Activated T-helper 1 cell treated with anti-CD3 and anti-CD28 coated beads, Interleukin-2, amount 50 U/mL, for 16 hours (primary cell): ENCODE measurements around the gene RPP40.

Source experiments
- DNase-seq, 2 donors: peaks; one replicate each; pipeline ENCODE4 v3.0.0-alpha.2; 2020; ENCODE audit warnings: low read depth in 1 of 2, low spot score in 1 of 2

Gene RPP40

GRCh38 chr6:4970739-4971395 is 33.0 kb downstream of the RPP40 start:
- DNase-seq = no peak

GRCh38 chr6:4969609-4970285 is 34.1 kb downstream of the RPP40 start:
- DNase-seq = no peak

GRCh38 chr6:4967301-4968030 is 36.4 kb downstream of the RPP40 start:
- no peak for DNase-seq

- DNase-seq = no peak
Measured at GRCh38 chr6:4965562-4966389, 38.1 kb downstream of the RPP40 start.

- no peak for DNase-seq
Measured at GRCh38 chr6:4964675-4965561, 38.9 kb downstream of the RPP40 start.

GRCh38 chr6:4962905-4963304 is 40.9 kb downstream of the RPP40 start:
- DNase-seq = no peak

GRCh38 chr6:4961322-4962168 is 42.3 kb downstream of the RPP40 start:
- no peak for DNase-seq

- DNase-seq = no peak
Measured at GRCh38 chr6:4958624-4959023, 45.2 kb downstream of the RPP40 start.

GRCh38 chr6:4957521-4958231 is 46.2 kb downstream of the RPP40 start:
- no peak for DNase-seq

- no peak for DNase-seq
Measured at GRCh38 chr6:4956625-4957024, 47.2 kb downstream of the RPP40 start.

- DNase-seq = no peak
Measured at GRCh38 chr6:4953440-4953839, 50.4 kb downstream of the RPP40 start.

GRCh38 chr6:4950836-4951533 is 52.9 kb downstream of the RPP40 start:
- DNase-seq = no peak

GRCh38 chr6:4950076-4950475 is 53.8 kb downstream of the RPP40 start:
- no peak for DNase-seq

GRCh38 chr6:4948781-4949450 is 54.9 kb downstream of the RPP40 start:
- no peak for DNase-seq

- no peak for DNase-seq
Measured at GRCh38 chr6:4947716-4948115, 56.1 kb downstream of the RPP40 start.

GRCh38 chr6:4946521-4946920 is 57.3 kb downstream of the RPP40 start:
- no peak for DNase-seq
